ENCODE results near the gene MRPL24.
"Not testable (repeated sequence)": the region's sequence is repeated elsewhere in the genome, so short reads cannot be mapped to it uniquely, and the experiment has no call there.

MRPL24 gene
- 11.4 to 32.1 (median 23.4) reads per million in 18 experiments for total RNA-seq

DNA sequence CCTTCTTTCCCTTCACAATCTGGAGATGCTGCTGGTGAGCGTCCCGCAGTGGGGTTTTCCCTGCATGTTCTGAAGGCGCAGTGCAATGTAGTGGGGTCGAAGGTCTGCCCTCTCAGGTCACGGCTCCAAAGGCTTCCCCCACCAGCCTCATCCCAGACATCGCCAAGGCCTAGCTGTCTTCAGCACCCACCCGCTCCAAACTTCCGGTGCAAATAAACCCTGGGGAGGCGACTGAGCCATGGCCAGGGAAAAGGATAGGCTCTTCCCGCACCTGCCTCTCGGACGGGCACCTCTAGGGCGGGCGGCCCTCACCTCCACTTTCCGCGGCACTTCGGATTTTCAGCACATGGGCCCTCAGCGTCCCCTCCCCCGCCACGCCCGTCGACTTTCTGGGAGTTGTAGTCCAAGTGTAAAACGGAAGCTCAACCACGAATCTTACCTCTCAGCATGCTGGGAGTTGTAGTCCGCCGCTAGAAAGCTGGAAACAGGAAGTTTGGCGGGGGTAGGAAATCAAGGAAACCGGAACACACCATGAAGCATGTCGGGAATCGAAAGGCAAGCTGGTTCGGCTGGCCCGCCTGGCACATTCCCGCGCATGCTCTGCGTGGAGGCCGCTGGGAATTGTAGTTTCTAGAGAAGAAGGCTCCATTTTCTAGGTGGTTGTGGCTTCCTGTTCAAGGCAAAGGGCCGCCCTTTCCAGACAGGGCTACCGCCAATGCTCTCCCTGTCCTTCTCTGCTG is at the start of gene MRPL24:
Gene MRPL24 (minus strand): TSS at position 348 of the 740 bp plus-strand sequence. CDS start 2,384 bp downstream, outside the sequence.
- DNase-seq: peak; percentile 99

GRCh38 chr1:156789621-156790318 is 48.9 kb upstream of the MRPL24 start:
- no peak for DNase-seq

GRCh38 chr1:156788136-156788535 is 47.2 kb upstream of the MRPL24 start:
- no peak for DNase-seq

GRCh38 chr1:156786640-156787039 is 45.8 kb upstream of the MRPL24 start:
- no peak for DNase-seq

- DNase-seq: no peak
These were observed 44.6 kb upstream of the MRPL24 start for GRCh38 chr1:156785458-156785857.

DNA sequence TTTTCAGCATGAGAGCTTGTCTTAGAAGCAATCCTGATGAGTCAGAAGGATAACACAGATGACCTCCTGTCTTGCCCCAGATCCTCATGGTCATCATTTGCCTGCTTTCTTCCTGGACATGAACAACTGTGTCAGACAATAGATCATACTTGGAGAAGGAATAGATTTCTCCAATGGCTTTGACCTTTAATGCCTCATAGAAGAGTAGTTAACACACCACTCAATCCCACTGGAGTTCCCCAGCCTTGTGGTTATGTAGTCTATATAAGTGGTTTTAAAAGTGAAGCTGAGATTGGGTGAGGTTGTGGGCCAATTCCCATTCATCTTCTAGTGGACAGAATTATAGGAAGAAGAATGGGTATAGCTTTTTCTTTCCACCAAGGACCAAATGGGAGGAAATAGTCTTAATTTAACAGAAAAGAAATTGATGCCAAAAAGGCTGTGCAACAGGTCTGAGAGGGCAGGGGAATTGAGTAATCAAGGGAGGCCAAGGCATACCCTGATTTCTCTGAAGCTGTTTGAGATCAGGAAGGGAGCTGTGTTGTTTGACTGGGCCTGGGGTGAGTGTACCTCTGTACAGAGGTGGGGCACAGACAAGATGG is 40.8 kb upstream of the MRPL24 start:
- peak in 1 of 2 donors; percentile 13 for DNase-seq

DNA sequence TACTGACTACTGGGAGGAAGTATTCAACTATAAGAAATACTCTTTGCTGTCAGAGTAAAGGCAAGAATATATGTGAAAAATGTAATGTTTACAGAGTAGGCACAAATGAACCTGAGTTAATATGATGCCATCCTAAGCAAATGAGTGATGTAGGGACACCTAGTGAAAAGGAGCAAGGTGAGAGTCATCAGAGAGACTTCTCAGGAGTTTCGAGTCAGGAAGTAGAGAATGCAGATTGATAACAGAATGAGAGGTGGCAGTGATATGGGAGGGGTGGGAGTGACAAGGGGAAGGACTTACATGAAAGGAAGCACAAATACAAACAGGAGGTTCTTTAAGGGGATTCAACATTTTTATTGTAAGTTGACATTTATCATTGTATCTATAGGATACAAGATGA is 36.7 kb upstream of the MRPL24 start:
- DNase-seq: no peak

DNA sequence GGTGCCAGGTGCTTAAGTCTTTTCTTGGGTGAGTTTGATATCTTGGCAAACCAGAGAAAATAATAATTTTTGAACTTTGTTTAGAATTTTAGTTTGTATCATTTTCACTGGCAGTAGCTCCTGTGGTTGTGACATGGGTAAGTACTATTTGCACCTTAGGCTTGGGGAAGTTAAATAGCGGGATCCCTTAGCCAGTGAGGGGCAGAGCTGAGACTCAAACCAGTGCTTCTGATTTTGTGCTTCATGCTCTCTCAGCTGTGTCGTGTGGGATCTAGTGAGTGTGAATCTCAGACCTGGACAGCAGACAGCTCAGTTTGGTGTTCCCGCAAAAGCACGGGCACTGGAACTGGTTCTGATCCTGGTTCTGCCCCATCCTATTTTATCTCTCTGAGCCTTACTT is 36.1 kb upstream of the MRPL24 start:
- DNase-seq: no peak

GRCh38 chr1:156775799-156776198 is 34.9 kb upstream of the MRPL24 start:
- no peak for DNase-seq

- DNase-seq: no peak
These were observed 32.7 kb upstream of the MRPL24 start for GRCh38 chr1:156773607-156774006.

DNA sequence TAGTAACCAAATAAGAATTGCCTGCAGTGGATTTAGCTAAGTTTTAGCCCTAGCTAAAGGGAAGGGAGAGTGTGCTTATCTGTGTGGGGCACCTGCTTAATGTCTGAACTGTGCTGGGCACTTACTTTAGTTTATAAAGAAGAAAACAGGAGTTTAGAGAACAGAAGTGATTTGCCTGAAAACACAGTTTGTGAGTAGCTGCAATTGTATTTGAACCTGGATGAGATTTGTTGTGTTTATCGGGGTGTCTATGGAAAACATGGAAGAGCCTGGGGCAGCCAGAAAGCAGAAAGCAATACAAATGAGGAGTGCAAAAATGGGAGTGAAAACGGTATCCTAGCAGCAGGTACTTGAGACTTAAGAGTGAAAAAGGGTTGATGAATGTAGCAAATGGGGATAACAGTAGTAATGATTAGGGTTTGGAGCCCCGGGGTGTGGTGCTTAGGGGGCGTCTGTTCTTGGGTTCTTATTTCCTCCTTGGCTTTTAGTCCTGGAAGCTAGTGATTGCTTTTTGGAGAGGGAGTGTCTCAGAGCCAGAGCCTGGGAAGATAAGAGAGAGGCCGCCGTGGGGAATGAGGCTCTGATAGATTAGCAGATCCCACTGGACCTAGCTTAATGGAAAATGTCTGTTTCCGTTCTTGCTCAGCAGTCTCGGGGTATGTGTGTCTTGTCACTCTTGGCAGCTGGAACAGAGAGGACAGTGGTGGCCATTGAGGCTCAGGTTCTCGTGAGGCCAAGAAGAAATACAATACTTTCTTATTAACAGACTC is 32.0 kb upstream of the MRPL24 start:
- DNase-seq: no peak

DNA sequence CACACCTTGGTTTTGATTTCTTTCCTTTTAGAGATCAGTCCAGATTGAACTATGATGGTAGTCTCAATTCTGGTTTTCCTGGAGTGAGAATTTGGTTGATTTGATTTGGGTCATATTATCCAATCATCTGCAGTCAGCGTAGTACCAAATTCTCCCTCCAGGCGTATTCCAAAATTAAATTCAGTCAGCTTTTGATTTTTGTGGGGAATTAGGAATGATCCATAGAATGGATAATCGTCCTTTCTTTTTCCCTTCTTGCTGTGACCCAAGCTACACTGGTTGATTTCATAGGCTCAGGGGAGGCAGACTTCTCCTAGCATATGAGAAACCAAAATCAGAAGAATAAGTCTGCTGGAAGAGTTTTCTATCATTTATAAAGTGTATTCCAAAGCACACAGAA is 31.3 kb upstream of the MRPL24 start:
- no peak for DNase-seq

- no peak for DNase-seq
These were observed 27.9 kb upstream of the MRPL24 start for GRCh38 chr1:156768610-156769295.

DNA sequence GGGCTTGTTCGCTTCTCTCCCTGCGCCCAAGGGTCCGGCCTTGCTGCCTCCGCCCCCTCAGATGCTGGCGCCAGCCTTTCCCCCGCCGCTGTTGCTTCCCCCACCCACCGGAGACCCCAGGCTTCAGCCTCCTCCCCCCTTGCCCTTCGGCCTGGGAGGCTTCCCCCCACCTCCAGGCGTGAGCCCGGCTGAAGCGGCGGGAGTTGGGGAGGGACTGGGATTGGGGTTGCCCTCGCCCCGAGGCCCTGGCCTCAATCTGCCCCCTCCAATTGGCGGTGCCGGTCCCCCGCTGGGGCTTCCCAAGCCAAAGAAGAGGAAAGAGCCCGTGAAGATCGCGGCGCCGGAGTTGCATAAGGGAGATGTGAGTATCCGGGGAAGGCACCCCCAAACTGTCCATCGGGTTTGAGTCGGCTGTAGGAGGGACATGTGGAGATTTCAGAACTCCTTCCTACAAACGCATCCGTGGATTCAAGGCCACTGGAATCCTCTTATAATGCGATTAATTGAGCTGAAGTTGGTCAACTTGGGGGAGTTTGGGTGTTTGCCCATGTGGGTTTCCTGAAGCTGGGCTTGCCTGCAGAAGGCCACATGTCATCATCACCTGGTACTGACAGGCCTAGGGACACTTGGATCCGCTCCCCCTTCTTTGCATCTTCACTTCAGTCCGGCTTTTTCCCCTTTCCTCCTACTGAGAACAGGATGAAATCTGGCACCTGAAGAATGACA is 27.2 kb upstream of the MRPL24 start:
- peak in 1 of 2 donors; percentile 32 for DNase-seq

DNA sequence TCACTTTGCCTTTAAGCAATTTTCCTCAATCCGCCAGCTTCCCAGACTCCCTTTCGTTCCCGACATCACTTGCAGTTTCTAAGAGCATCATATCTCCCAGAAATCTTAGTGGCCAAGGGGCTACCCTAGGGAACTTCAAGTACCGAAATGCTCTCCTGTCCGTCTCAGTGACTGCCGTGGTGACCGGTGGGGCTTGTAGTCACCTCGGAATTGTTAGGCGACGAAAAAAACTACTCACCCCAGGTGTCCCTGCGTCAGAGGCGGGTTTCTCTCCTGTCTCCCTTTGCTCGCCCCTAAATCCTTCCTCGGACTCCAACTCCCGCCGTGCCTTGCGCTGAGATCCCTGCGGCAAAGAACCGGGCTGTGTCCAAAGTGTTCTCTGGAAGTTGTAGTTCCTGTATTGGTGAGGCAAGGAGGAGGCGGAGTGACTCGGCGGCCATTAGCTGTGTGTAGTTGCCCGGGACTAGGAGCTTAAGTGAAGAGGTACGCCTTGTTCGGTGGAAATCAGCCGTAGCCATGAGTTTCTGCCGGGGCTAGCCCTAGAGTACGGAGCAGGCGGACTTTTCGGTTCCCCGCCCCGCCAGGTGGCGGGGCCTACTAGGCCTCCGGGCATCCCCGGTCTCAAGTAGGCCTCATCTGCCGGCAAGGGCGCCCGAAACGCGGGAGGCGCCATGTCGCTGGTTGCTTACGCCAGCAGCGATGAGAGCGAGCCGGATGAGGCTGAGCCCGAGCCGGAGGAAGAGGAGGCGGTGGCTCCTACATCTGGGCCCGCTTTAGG is 26.4 kb upstream of the MRPL24 start, which contains the start of gene PRCC:
Gene PRCC (plus strand): TSS at position 435 of the 778 bp plus-strand sequence. CDS start 237 bp downstream, at position 672.
- peak; percentile 99 to 100 for DNase-seq

- DNase-seq: no peak
These were observed 25.6 kb upstream of the MRPL24 start for GRCh38 chr1:156766298-156767100.

- DNase-seq: peak; percentile 64 to 81
These were observed 24.8 kb upstream of the MRPL24 start for GRCh38 chr1:156765666-156766065.

DNA sequence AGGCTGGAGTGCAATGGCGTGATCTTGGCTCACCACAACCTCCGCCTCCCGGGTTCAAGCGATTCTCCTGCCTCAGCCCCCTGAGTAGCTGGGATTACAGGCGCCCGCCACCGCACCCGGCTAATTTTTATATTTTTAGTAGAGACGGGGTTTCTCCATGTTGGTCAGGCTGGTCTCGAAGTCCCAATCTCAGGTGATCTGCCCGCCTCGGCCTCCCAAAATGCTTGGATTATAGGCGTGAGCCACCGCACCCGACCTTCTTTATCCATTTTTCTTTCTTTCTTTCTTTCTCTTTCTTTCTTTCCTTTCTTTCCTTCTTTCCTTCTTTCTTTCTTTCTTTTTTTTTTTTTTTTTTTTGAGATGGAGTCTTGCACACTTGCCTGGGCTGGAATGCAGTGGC is 24.2 kb upstream of the MRPL24 start:
- not testable (repeated sequence) for DNase-seq

GRCh38 chr1:156760796-156761104 is 19.9 kb upstream of the MRPL24 start:
- no peak for DNase-seq

All from inflammatory macrophage (primary cell).